ENCODE data around the gene HDAC1.
A peak's percentile ranks its signal among the peaks of the same experiment; 100 is the strongest.
"Not testable (repeated sequence)": the region's sequence is repeated elsewhere in the genome, so short reads cannot be mapped to it uniquely, and the experiment has no call there.

HDAC1 gene

GRCh38 chr1:32351399-32352238 lies 59.7 kb downstream of the HDAC1 start:
- DNase-seq: peak; percentile 89

GRCh38 chr1:32352239-32352745 lies 60.4 kb downstream of the HDAC1 start:
- no peak for DNase-seq

GRCh38 chr1:32352831-32353383 lies 61.0 kb downstream of the HDAC1 start:
- DNase-seq: no peak

- DNase-seq: no peak
These were observed 61.5 kb downstream of the HDAC1 start for GRCh38 chr1:32353431-32353830.

GRCh38 chr1:32353886-32354570 lies 62.1 kb downstream of the HDAC1 start:
- no peak for DNase-seq

- DNase-seq: not testable (repeated sequence)
These were observed 63.9 kb downstream of the HDAC1 start for GRCh38 chr1:32355778-32356177.

GRCh38 chr1:32356478-32356877 lies 64.6 kb downstream of the HDAC1 start:
- no peak for DNase-seq

- DNase-seq: no peak
These were observed 65.7 kb downstream of the HDAC1 start for GRCh38 chr1:32357614-32358013.

GRCh38 chr1:32358435-32358834 lies 66.6 kb downstream of the HDAC1 start:
- no peak for DNase-seq

GRCh38 chr1:32361308-32361673 lies 69.4 kb downstream of the HDAC1 start:
- no peak for DNase-seq

- DNase-seq: no peak
These were observed 70.0 kb downstream of the HDAC1 start for GRCh38 chr1:32361674-32362473.

- no peak for DNase-seq
These were observed 70.8 kb downstream of the HDAC1 start, which contains the start of the genes FAM229A and TSSK3 for GRCh38 chr1:32362474-32363313. TSS of gene FAM229A (minus strand) at chr1:32362485. CDS start at chr1:32362091, 394 bp downstream. TSS of gene TSSK3 (plus strand) at chr1:32362539. CDS start at chr1:32362702, 163 bp downstream.

- no peak for DNase-seq
These were observed 71.8 kb downstream of the HDAC1 start for GRCh38 chr1:32363713-32364112.

GRCh38 chr1:32364836-32365235 lies 73.0 kb downstream of the HDAC1 start:
- DNase-seq: no peak

- no peak for DNase-seq
These were observed 73.6 kb downstream of the HDAC1 start for GRCh38 chr1:32365445-32365844.

- DNase-seq: no peak
These were observed 76.2 kb downstream of the HDAC1 start for GRCh38 chr1:32367912-32368635.

- no peak for DNase-seq
These were observed 80.4 kb downstream of the HDAC1 start for GRCh38 chr1:32372149-32372756.

GRCh38 chr1:32373996-32374592 lies 82.2 kb downstream of the HDAC1 start:
- no peak for DNase-seq

GRCh38 chr1:32376199-32376598 lies 84.3 kb downstream of the HDAC1 start:
- no peak for DNase-seq
